GM04503 (cell line): Measurements from ENCODE around the gene HACE1.
"Not testable (repeated sequence)": the region's sequence is repeated elsewhere in the genome, so short reads cannot be mapped to it uniquely, and the experiment has no call there.

ENCODE experiments used
- DNase-seq: peaks from one replicate; pipeline ENCODE4 v3.0.0-alpha.2; 2012; ENCODE audit warnings: low read depth

The HACE1 gene

GRCh38 chr6:104829183-104829958 is 30.3 kb downstream of the HACE1 start:
- DNase-seq: no peak

- DNase-seq: no peak
Observed at GRCh38 chr6:104828478-104828877, 31.2 kb downstream of the HACE1 start.

- not testable (repeated sequence) for DNase-seq
Observed at GRCh38 chr6:104820820-104821219, 38.9 kb downstream of the HACE1 start.

- DNase-seq: no peak
Observed at GRCh38 chr6:104816125-104816524, 43.6 kb downstream of the HACE1 start.

- DNase-seq: no peak
Observed at GRCh38 chr6:104814743-104815142, 45.0 kb downstream of the HACE1 start.

GRCh38 chr6:104813552-104813951 is 46.2 kb downstream of the HACE1 start:
- DNase-seq: no peak

GRCh38 chr6:104809116-104809515 is 50.6 kb downstream of the HACE1 start:
- no peak for DNase-seq

GRCh38 chr6:104805335-104805734 is 54.4 kb downstream of the HACE1 start:
- DNase-seq: not testable (repeated sequence)

- DNase-seq: no peak
Observed at GRCh38 chr6:104799134-104799657, 60.5 kb downstream of the HACE1 start.

GRCh38 chr6:104796031-104796785 is 63.5 kb downstream of the HACE1 start:
- DNase-seq: no peak

- DNase-seq: no peak
Observed at GRCh38 chr6:104795363-104795762, 64.4 kb downstream of the HACE1 start.

- peak; percentile 32 for DNase-seq
Observed at GRCh38 chr6:104789770-104790190, 69.9 kb downstream of the HACE1 start.

- DNase-seq: peak; percentile 5
Observed at GRCh38 chr6:104788400-104788799, 71.3 kb downstream of the HACE1 start.

- no peak for DNase-seq
Observed at GRCh38 chr6:104787305-104787704, 72.4 kb downstream of the HACE1 start.

GRCh38 chr6:104784884-104785283 is 74.8 kb downstream of the HACE1 start:
- DNase-seq: peak; percentile 6

- no peak for DNase-seq
Observed at GRCh38 chr6:104771258-104771832, 88.4 kb downstream of the HACE1 start.

- DNase-seq: no peak
Observed at GRCh38 chr6:104768906-104769305, 90.8 kb downstream of the HACE1 start.

- DNase-seq: no peak
Observed at GRCh38 chr6:104766595-104766994, 93.1 kb downstream of the HACE1 start.

- no peak for DNase-seq
Observed at GRCh38 chr6:104754788-104755409, 104.8 kb downstream of the HACE1 start.

- DNase-seq: no peak
Observed at GRCh38 chr6:104753251-104753650, 106.5 kb downstream of the HACE1 start.

GRCh38 chr6:104750449-104750848 is 109.3 kb downstream of the HACE1 start:
- DNase-seq: no peak

- not testable (repeated sequence) for DNase-seq
Observed at GRCh38 chr6:104739124-104739523, 120.6 kb downstream of the HACE1 start.
